Astrocyte (in vitro differentiated cells and primary cell): Measurements from ENCODE around the gene DLST. TPM values are rescaled to one million over a fixed set of nuclear protein-coding genes. Genes with fewer than 3 reads are reported as not detected.
"Not testable (repeated sequence)": the region's sequence is repeated elsewhere in the genome, so short reads cannot be mapped to it uniquely, and the experiment has no call there.

Source experiments
- DNase-seq: peaks from one replicate; pipeline ENCODE4 v3.0.0-alpha.2; 2010; ENCODE audit warnings: low read depth
- FAIRE-seq: peaks from 2 replicates; lab custom pipeline; 2011; peaks lifted over from hg19 to GRCh38; lab: Jason Lieb, UNC
- H2AFZ ChIP-seq: 2 replicates; pipeline ENCODE4 v1.6.0; 2012; ENCODE audit warnings: low read depth, low read length, inconsistent platforms
- H3K27ac ChIP-seq: 2 replicates; pipeline ENCODE4 v1.5.1; 2011; ENCODE audit warnings: low read depth, low read length, inconsistent platforms
- H3K27me3 ChIP-seq: 2 replicates; pipeline ENCODE4 v1.6.0; 2011; ENCODE audit warnings: low read length, inconsistent platforms; ENCODE audit not compliant: insufficient read depth
- H3K36me3 ChIP-seq: 2 replicates; pipeline ENCODE4 v1.5.1; 2011; ENCODE audit warnings: low read length, inconsistent platforms; ENCODE audit not compliant: insufficient read depth
- H3K4me1 ChIP-seq: 2 replicates; pipeline ENCODE4 v1.5.1; 2011; ENCODE audit warnings: low read length, inconsistent platforms; ENCODE audit not compliant: insufficient read depth
- H3K4me2 ChIP-seq: 2 replicates; pipeline ENCODE4 v1.6.0; 2012; ENCODE audit warnings: low read length, inconsistent platforms
- H3K4me3 ChIP-seq: 2 replicates; pipeline ENCODE4 v1.5.1; 2011; ENCODE audit warnings: low read depth, mild to moderate bottlenecking, low read length, inconsistent platforms; ENCODE audit not compliant: insufficient read depth
- H3K79me2 ChIP-seq: 2 replicates; pipeline ENCODE4 v1.6.0; 2012; ENCODE audit warnings: mild to moderate bottlenecking, low read length, inconsistent platforms; ENCODE audit not compliant: insufficient read depth
- H3K9ac ChIP-seq: 2 replicates; pipeline ENCODE4 v1.6.0; 2012; ENCODE audit warnings: mild to moderate bottlenecking, low read length, inconsistent platforms
- H3K9me3 ChIP-seq: 2 replicates; pipeline ENCODE4 v1.5.1; 2012; ENCODE audit warnings: low read depth, mild to moderate bottlenecking, low read length, inconsistent platforms; ENCODE audit not compliant: insufficient read depth
- H4K20me1 ChIP-seq: 2 replicates; pipeline ENCODE4 v1.6.0; 2012; ENCODE audit warnings: low read length, inconsistent platforms; ENCODE audit not compliant: insufficient read depth
- H3K27ac Mint-ChIP-seq: one replicate; pipeline ENCODE4 v1.8.0; 2021; ENCODE audit warnings: mild to moderate bottlenecking, mixed read lengths; ENCODE audit not compliant: unreplicated experiment
- H3K27me3 Mint-ChIP-seq: one replicate; pipeline ENCODE4 v1.8.0; 2021; ENCODE audit warnings: low read depth, mixed read lengths; ENCODE audit not compliant: unreplicated experiment
- H3K36me3 Mint-ChIP-seq: one replicate; pipeline ENCODE4 v1.8.0; 2021; ENCODE audit warnings: low read depth, mixed read lengths; ENCODE audit not compliant: unreplicated experiment
- H3K4me1 Mint-ChIP-seq: one replicate; pipeline ENCODE4 v1.8.0; 2021; ENCODE audit warnings: low read depth, mixed read lengths; ENCODE audit not compliant: unreplicated experiment
- H3K4me3 Mint-ChIP-seq: one replicate; pipeline ENCODE4 v1.8.0; 2021; ENCODE audit warnings: mild to moderate bottlenecking, moderate library complexity, mixed read lengths; ENCODE audit not compliant: unreplicated experiment
- H3K9me3 Mint-ChIP-seq: one replicate; pipeline ENCODE4 v1.8.0; 2021; ENCODE audit warnings: mild to moderate bottlenecking, mixed read lengths; ENCODE audit not compliant: unreplicated experiment
- EZH2 ChIP-seq: IDR thresholded peaks from 2 replicates; pipeline ENCODE4 v1.6.1; 2012; ENCODE audit warnings: mild to moderate bottlenecking, low read length, inconsistent platforms; ENCODE audit not compliant: insufficient read depth
- total RNA-seq: library from RNA; stranded (reverse); gene quantifications from 2 replicates; pipeline ENCODE4 v1.2.1, GENCODE V29; 2021
- TF ChIP-seq, protein P1 (sequence below): IDR thresholded peaks from 2 replicates; pipeline ENCODE4 v1.5.1; 2011; ENCODE audit warnings: low read depth, mild to moderate bottlenecking, inconsistent platforms, low read length, moderate library complexity; ENCODE audit not compliant: insufficient read depth

The DLST gene
- total RNA-seq, 1 donor from 2014 or later = 90.6 TPM

DNA sequence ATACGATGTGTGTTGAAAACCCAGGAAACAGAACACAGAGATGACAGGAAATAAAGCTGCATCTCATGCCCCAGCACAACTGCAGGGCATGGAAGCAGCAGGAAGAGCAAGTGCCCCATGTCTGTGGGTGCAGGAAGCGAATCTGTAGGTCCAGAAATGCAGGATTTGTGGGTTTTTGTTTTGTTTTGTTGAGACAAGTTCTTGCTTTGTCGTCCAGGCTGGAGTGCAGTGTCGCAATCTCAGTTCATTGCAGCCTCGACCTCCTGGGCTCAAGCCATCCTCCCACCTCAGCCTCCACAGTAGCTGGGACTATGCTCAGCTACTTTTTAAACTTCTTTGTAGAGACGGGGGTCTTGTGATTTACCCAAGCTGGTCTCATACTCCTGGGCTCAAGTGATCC, 47.5 kb downstream of the DLST start:
- Mint-ChIP-seq H3K4me3 (no peak overlapping the region), H3K9me3 (no peaks in the 10 kb centered on the region), H3K27ac (no peak overlapping the region), H3K4me1 (peaks cover 5% of the 10 kb centered on the region), H3K36me3 (no peaks in the 10 kb centered on the region), H3K27me3 (peaks cover 13% of the 10 kb centered on the region)
- TF ChIP-seq, protein P1, sequence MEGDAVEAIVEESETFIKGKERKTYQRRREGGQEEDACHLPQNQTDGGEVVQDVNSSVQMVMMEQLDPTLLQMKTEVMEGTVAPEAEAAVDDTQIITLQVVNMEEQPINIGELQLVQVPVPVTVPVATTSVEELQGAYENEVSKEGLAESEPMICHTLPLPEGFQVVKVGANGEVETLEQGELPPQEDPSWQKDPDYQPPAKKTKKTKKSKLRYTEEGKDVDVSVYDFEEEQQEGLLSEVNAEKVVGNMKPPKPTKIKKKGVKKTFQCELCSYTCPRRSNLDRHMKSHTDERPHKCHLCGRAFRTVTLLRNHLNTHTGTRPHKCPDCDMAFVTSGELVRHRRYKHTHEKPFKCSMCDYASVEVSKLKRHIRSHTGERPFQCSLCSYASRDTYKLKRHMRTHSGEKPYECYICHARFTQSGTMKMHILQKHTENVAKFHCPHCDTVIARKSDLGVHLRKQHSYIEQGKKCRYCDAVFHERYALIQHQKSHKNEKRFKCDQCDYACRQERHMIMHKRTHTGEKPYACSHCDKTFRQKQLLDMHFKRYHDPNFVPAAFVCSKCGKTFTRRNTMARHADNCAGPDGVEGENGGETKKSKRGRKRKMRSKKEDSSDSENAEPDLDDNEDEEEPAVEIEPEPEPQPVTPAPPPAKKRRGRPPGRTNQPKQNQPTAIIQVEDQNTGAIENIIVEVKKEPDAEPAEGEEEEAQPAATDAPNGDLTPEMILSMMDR = no peak
- no peak for TF ChIP-seq EZH2
- no peaks in the 10 kb centered on the region for H3K36me3 ChIP-seq
- no peaks in the 10 kb centered on the region for H4K20me1 ChIP-seq
- H3K27me3 ChIP-seq = peaks cover 10% of the 10 kb centered on the region
- H3K27ac ChIP-seq = no peak overlapping the region
- no peak for DNase-seq
- H3K79me2 ChIP-seq = no peaks in the 10 kb centered on the region
- no peaks in the 10 kb centered on the region for H3K9me3 ChIP-seq
- no peak overlapping the region for H3K4me3 ChIP-seq
- H2AFZ ChIP-seq = no peak overlapping the region
- H3K4me1 ChIP-seq = no peaks in the 10 kb centered on the region
- no peak overlapping the region for H3K9ac ChIP-seq
- H3K4me2 ChIP-seq = no peak overlapping the region
- FAIRE-seq = no peak

DNA sequence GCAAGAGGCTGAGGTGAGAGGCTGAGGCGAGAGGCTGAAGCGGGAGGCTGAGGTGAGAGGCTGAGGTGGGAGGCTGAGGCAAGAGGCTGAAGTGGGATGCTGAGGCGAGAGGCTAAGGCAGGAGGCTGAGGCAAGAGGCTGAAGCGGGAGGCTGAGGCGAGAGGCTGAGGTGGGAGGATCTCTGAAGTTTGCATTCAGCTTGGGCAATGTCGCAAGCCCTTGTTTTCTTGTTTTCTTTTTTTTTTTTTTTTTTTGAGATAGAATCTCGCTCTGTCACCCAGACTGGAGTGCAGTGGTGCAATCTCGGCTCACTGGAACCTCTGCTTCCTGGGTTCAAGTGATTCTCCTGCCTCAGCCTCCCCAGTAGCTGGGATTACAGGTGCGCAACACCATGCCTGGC, 50.0 kb downstream of the DLST start:
- not testable (repeated sequence) for H4K20me1 ChIP-seq, H3K9me3 Mint-ChIP-seq, H3K79me2 ChIP-seq, H3K27me3 Mint-ChIP-seq, H3K4me1 ChIP-seq, H3K4me3 Mint-ChIP-seq, H3K27me3 ChIP-seq, H3K9me3 ChIP-seq, FAIRE-seq, H3K27ac ChIP-seq, H3K4me2 ChIP-seq, H3K27ac Mint-ChIP-seq, H3K4me3 ChIP-seq, H2AFZ ChIP-seq, H3K9ac ChIP-seq, H3K4me1 Mint-ChIP-seq, H3K36me3 ChIP-seq, H3K36me3 Mint-ChIP-seq, DNase-seq

DNA sequence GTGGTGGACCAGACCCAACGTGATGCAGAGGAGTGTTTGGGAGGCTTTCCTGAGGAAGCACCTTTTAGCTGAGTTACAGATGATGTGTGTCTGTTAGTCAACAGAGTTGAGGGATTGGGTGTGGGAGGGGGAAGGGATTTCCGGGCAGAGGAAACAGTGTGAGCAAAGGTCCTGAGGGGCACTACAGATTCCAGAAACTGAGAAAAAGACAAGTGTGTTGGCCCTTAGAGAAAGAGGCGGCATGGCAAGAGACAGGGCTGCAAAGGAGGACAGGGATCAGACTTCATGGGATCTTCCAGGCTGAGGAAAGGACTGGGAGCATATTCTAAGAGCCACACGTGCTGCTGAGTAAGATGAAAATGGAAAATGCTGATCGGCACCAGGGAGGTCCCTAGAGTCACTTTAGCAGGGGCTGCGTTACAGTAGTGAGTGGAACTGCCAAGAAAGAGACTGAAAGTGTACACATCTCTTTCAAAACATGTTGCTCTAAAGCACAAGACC, 50.7 kb downstream of the DLST start:
- DNase-seq (no peak), FAIRE-seq (no peak)
- Histone ChIP-seq H2AFZ (no peak overlapping the region), H3K4me3 (no peak overlapping the region), H3K9me3 (no peaks in the 10 kb centered on the region), H3K27me3 (peaks cover 5% of the 10 kb centered on the region), H3K4me1 (no peaks in the 10 kb centered on the region), H3K36me3 (no peaks in the 10 kb centered on the region), H3K9ac (no peak overlapping the region), H3K4me2 (no peak overlapping the region), H3K27ac (no peak overlapping the region), H3K79me2 (no peaks in the 10 kb centered on the region), H4K20me1 (no peaks in the 10 kb centered on the region)
- no peaks in the 10 kb centered on the region for H3K9me3 Mint-ChIP-seq
- H3K4me1 Mint-ChIP-seq = peaks cover 5% of the 10 kb centered on the region
- H3K27me3 Mint-ChIP-seq = no peaks in the 10 kb centered on the region
- no peak overlapping the region for H3K4me3 Mint-ChIP-seq
- peak overlapping the region; percentile 5 for H3K27ac Mint-ChIP-seq
- no peaks in the 10 kb centered on the region for H3K36me3 Mint-ChIP-seq
- TF ChIP-seq, protein P1 = no peak
- no peak for TF ChIP-seq EZH2

DNA sequence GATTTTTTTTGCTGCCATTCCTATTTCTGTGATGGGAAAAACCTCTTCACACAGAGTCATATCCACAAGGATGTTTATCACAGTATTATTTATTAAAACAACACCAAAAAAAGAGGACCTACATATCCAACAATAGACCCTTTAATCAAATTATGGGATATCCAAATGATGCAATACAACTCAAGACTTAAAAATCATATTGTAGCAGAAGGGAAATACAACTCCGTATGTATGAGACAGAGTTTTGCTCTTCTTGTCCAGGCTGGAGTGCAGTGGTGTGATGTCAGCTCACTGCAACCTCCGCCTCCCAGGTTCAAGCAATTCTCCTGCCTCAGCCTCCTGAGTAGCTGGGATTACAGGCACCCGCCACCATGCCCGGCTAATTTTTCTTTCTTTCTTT, 51.2 kb downstream of the DLST start:
- H3K27me3 Mint-ChIP-seq, H3K4me3 Mint-ChIP-seq, H3K79me2 ChIP-seq, H3K4me1 Mint-ChIP-seq, DNase-seq, H3K4me2 ChIP-seq, H4K20me1 ChIP-seq, H3K36me3 Mint-ChIP-seq, H3K9ac ChIP-seq, H2AFZ ChIP-seq, H3K4me1 ChIP-seq, H3K36me3 ChIP-seq, H3K27ac ChIP-seq, H3K27me3 ChIP-seq, H3K4me3 ChIP-seq, FAIRE-seq, H3K9me3 Mint-ChIP-seq, H3K9me3 ChIP-seq: not testable (repeated sequence)
- H3K27ac Mint-ChIP-seq = peak overlapping the region; percentile 5
